Endothelial cell of umbilical vein (primary cell): ENCODE results near the gene RACGAP1.

Experiments used
- EZH2 ChIP-seq: IDR thresholded peaks from 2 replicates; pipeline ENCODE4 v1.6.1; 2012; ENCODE audit warnings: borderline replicate concordance, low read depth, mild to moderate bottlenecking, moderate library complexity, low read length, inconsistent platforms; ENCODE audit not compliant: severe bottlenecking
- GATA2 ChIP-seq: IDR thresholded peaks from 2 replicates; pipeline ENCODE4 v1.7.0; 2011; ENCODE audit warnings: low read depth, mild to moderate bottlenecking, moderate library complexity, mixed read lengths, low read length; ENCODE audit not compliant: insufficient read length, insufficient read depth
- JUN ChIP-seq: IDR thresholded peaks from 2 replicates; pipeline ENCODE4 v1.6.1; 2011; ENCODE audit warnings: borderline replicate concordance, low read depth; ENCODE audit not compliant: insufficient read length, insufficient read depth
- POLR2A ChIP-seq: IDR thresholded peaks from 2 replicates; pipeline ENCODE4 v1.6.1; 2012; ENCODE audit warnings: low read depth, mild to moderate bottlenecking, control low read depth, low read length
- POLR2AphosphoS5 ChIP-seq: IDR thresholded peaks from 2 replicates; pipeline ENCODE4 v1.6.1; 2012; ENCODE audit warnings: low read depth, mild to moderate bottlenecking, control low read depth, low read length, moderate library complexity; ENCODE audit not compliant: insufficient read depth
- TF ChIP-seq, protein P1 (sequence below), 2 donors: IDR thresholded peaks; 1 replicate in 1 of 2; 2 replicates in 1 of 2; pipeline ENCODE4 v1.5.1; 2011; ENCODE audit warnings: low read length in 2 of 2, mild to moderate bottlenecking in 2 of 2, moderate library complexity in 2 of 2, control low read depth in 1 of 2, inconsistent platforms in 1 of 2, low read depth in 1 of 2; ENCODE audit not compliant: insufficient read depth in 1 of 2; ENCODE audit errors: extremely low read depth in 1 of 2
- TF ChIP-seq, protein P2 (sequence below): IDR thresholded peaks from 2 replicates; pipeline ENCODE4 v1.6.1; 2011; ENCODE audit not compliant: insufficient read depth, insufficient read length

DNA sequence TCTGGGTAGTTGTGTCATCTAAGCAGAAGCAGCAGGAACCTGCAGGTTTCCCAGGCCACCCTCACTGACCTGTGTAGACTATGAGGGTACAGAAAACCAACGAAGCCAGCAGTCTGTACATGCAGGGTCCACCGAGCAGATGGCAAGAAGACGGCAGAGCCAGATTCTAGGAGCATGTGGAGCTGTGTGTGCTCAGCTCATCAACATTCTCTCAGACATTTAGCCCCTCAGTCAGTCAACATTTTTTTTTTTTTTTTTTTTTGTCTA, 24.8 kb upstream of the RACGAP1 start:
- TF ChIP-seq POLR2A (no peak), JUN (no peak), EZH2 (peak; percentile 9), POLR2AphosphoS5 (no peak), GATA2 (no peak)
- TF ChIP-seq, protein P1, sequence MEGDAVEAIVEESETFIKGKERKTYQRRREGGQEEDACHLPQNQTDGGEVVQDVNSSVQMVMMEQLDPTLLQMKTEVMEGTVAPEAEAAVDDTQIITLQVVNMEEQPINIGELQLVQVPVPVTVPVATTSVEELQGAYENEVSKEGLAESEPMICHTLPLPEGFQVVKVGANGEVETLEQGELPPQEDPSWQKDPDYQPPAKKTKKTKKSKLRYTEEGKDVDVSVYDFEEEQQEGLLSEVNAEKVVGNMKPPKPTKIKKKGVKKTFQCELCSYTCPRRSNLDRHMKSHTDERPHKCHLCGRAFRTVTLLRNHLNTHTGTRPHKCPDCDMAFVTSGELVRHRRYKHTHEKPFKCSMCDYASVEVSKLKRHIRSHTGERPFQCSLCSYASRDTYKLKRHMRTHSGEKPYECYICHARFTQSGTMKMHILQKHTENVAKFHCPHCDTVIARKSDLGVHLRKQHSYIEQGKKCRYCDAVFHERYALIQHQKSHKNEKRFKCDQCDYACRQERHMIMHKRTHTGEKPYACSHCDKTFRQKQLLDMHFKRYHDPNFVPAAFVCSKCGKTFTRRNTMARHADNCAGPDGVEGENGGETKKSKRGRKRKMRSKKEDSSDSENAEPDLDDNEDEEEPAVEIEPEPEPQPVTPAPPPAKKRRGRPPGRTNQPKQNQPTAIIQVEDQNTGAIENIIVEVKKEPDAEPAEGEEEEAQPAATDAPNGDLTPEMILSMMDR (IDR thresholded peaks at IDR 0.05; ENCODE audit: extremely low read depth in 1 of 2, insufficient read depth in 1 of 2, low read depth in 1 of 2, low read length in 2 of 2): no peak
- TF ChIP-seq, protein P2, sequence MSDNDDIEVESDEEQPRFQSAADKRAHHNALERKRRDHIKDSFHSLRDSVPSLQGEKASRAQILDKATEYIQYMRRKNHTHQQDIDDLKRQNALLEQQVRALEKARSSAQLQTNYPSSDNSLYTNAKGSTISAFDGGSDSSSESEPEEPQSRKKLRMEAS: no peak
